ENCODE results near the gene DCTN1.
"Not testable (repeated sequence)": the region's sequence is repeated elsewhere in the genome, so short reads cannot be mapped to it uniquely, and the experiment has no call there.

Gene DCTN1

GRCh38 chr2:74347303-74347702, 32.8 kb downstream of the DCTN1 start:
- no peaks in the 10 kb centered on the region for H3K27me3 ChIP-seq (ENCODE audit: insufficient read depth, low read length, poor library complexity, severe bottlenecking)
- no peaks in the 10 kb centered on the region for H3K9me2 ChIP-seq (replicated peaks; ENCODE audit: low read depth, low read length)
- no peaks in the 10 kb centered on the region for H3F3A ChIP-seq (ENCODE audit: low read depth)
- no peaks in the 10 kb centered on the region for H3K4me1 ChIP-seq (ENCODE audit: insufficient read depth, low read length, poor library complexity, severe bottlenecking)
- H3K9ac ChIP-seq (ENCODE audit: low read depth, low read length, poor library complexity, severe bottlenecking): no peak overlapping the region
- TF ChIP-seq CTCF (conservative IDR thresholded peaks at IDR 0.05; ENCODE audit: low read length): no peak
- no peak for TF ChIP-seq EZH2phosphoT487 (IDR thresholded peaks at IDR 0.05; ENCODE audit: borderline replicate concordance)
- H3K9me3 ChIP-seq (ENCODE audit: insufficient read depth, low read depth, low read length): no peaks in the 10 kb centered on the region
- no peak overlapping the region for H3K4me2 ChIP-seq (ENCODE audit: low read depth, low read length, poor library complexity, severe bottlenecking)
- no peak overlapping the region for H3K4me3 ChIP-seq (ENCODE audit: low read length, poor library complexity, severe bottlenecking)
- H2AFZ ChIP-seq (ENCODE audit: low read length): no peak overlapping the region
- H3K79me2 ChIP-seq (ENCODE audit: insufficient read depth, low read length): no peaks in the 10 kb centered on the region
- no peaks in the 10 kb centered on the region for H3K36me3 ChIP-seq (ENCODE audit: insufficient read depth, low read length)
- no peaks in the 10 kb centered on the region for H4K20me1 ChIP-seq (ENCODE audit: insufficient read depth, low read length, poor library complexity, severe bottlenecking)

GRCh38 chr2:74345272-74345943, 34.7 kb downstream of the DCTN1 start:
- H3K9ac ChIP-seq (ENCODE audit: low read depth, low read length, poor library complexity, severe bottlenecking): no peak overlapping the region
- H3K27me3 ChIP-seq (ENCODE audit: insufficient read depth, low read length, poor library complexity, severe bottlenecking): no peaks in the 10 kb centered on the region
- H3K4me2 ChIP-seq (ENCODE audit: low read depth, low read length, poor library complexity, severe bottlenecking): no peak overlapping the region
- H3K4me1 ChIP-seq (ENCODE audit: insufficient read depth, low read length, poor library complexity, severe bottlenecking): no peaks in the 10 kb centered on the region
- no peaks in the 10 kb centered on the region for H3K36me3 ChIP-seq (ENCODE audit: insufficient read depth, low read length)
- TF ChIP-seq CTCF (conservative IDR thresholded peaks at IDR 0.05; ENCODE audit: low read length) (no peak), EZH2phosphoT487 (IDR thresholded peaks at IDR 0.05; ENCODE audit: borderline replicate concordance) (no peak)
- no peak overlapping the region for H2AFZ ChIP-seq (ENCODE audit: low read length)
- H3K4me3 ChIP-seq (ENCODE audit: low read length, poor library complexity, severe bottlenecking): no peak overlapping the region
- no peaks in the 10 kb centered on the region for H3K9me3 ChIP-seq (ENCODE audit: insufficient read depth, low read depth, low read length)
- H4K20me1 ChIP-seq (ENCODE audit: insufficient read depth, low read length, poor library complexity, severe bottlenecking): no peaks in the 10 kb centered on the region
- no peaks in the 10 kb centered on the region for H3F3A ChIP-seq (ENCODE audit: low read depth)
- H3K9me2 ChIP-seq (replicated peaks; ENCODE audit: low read depth, low read length): no peaks in the 10 kb centered on the region
- H3K79me2 ChIP-seq (ENCODE audit: insufficient read depth, low read length): no peaks in the 10 kb centered on the region

GRCh38 chr2:74343316-74343715, 36.8 kb downstream of the DCTN1 start, which contains the start of gene SLC4A5:
Gene SLC4A5, minus strand, starts transcription at chr2:74343416. Its CDS starts 28,393 bp downstream, at chr2:74315023.
- Histone ChIP-seq H3F3A (ENCODE audit: low read depth) (no peaks in the 10 kb centered on the region), H3K9me2 (replicated peaks; ENCODE audit: low read depth, low read length) (no peaks in the 10 kb centered on the region), H3K4me1 (ENCODE audit: insufficient read depth, low read length, poor library complexity, severe bottlenecking) (no peaks in the 10 kb centered on the region), H3K4me2 (ENCODE audit: low read depth, low read length, poor library complexity, severe bottlenecking) (no peak within 1 kb of the TSS), H3K4me3 (ENCODE audit: low read length, poor library complexity, severe bottlenecking) (no peak within 1 kb of the TSS), H3K9me3 (ENCODE audit: insufficient read depth, low read depth, low read length) (no peaks in the 10 kb centered on the region), H4K20me1 (ENCODE audit: insufficient read depth, low read length, poor library complexity, severe bottlenecking) (no peaks in the 10 kb centered on the region), H3K36me3 (ENCODE audit: insufficient read depth, low read length) (no peaks in the 10 kb centered on the region), H3K9ac (ENCODE audit: low read depth, low read length, poor library complexity, severe bottlenecking) (no peak within 1 kb of the TSS), H2AFZ (ENCODE audit: low read length) (no peak within 1 kb of the TSS), H3K79me2 (ENCODE audit: insufficient read depth, low read length) (no peaks in the 10 kb centered on the region), H3K27me3 (ENCODE audit: insufficient read depth, low read length, poor library complexity, severe bottlenecking) (no peaks in the 10 kb centered on the region)
- TF ChIP-seq CTCF (conservative IDR thresholded peaks at IDR 0.05; ENCODE audit: low read length) (no peak), EZH2phosphoT487 (IDR thresholded peaks at IDR 0.05; ENCODE audit: borderline replicate concordance) (no peak)

- H3K9me2 ChIP-seq (replicated peaks; ENCODE audit: low read depth, low read length); H3K4me1 ChIP-seq (ENCODE audit: insufficient read depth, low read length, poor library complexity, severe bottlenecking); H4K20me1 ChIP-seq (ENCODE audit: insufficient read depth, low read length, poor library complexity, severe bottlenecking); H3K79me2 ChIP-seq (ENCODE audit: insufficient read depth, low read length); H3F3A ChIP-seq (ENCODE audit: low read depth); H3K9me3 ChIP-seq (ENCODE audit: insufficient read depth, low read depth, low read length); H3K4me2 ChIP-seq (ENCODE audit: low read depth, low read length, poor library complexity, severe bottlenecking); H3K4me3 ChIP-seq (ENCODE audit: low read length, poor library complexity, severe bottlenecking); H2AFZ ChIP-seq (ENCODE audit: low read length); H3K36me3 ChIP-seq (ENCODE audit: insufficient read depth, low read length); H3K27me3 ChIP-seq (ENCODE audit: insufficient read depth, low read length, poor library complexity, severe bottlenecking); H3K9ac ChIP-seq (ENCODE audit: low read depth, low read length, poor library complexity, severe bottlenecking): not testable (repeated sequence)
These were observed 43.9 kb downstream of the DCTN1 start for GRCh38 chr2:74336227-74336626.

All from Loucy (cell line).